ENCODE data around the gene SCARF2.
A peak's percentile ranks its signal among the peaks of the same experiment; 100 is the strongest.

SCARF2 gene

GRCh38 chr22:20393705-20394476 lies 43.7 kb downstream of the SCARF2 start, which contains the start of gene ZNF74:
Gene ZNF74, plus strand, starts transcription at chr22:20394151. Its CDS starts 478 bp downstream, at chr22:20394629.
- ChIA-PET POLR2A (interaction anchor here (0.9 to 2.2 kb wide), 9 partner anchors 9 to 74 kb away, joined by 3 to 13 read pairs (median 3); partner anchors contain the start of gene DGCR6L), CTCF (interaction anchor here (0.6 to 1.2 kb wide), 4 partner anchors 24 to 179 kb away, joined by 3 to 5 read pairs (median 3); no protein-coding TSS in a partner anchor)
- Histone ChIP-seq H3K4me3 (ENCODE audit: low read depth, low read length) (peak within 1 kb of the TSS; percentile 72), H3K36me3 (ENCODE audit: control insufficient read depth in 2 of 2, insufficient read depth in 1 of 2, low read length in 2 of 2) (peaks cover 0 to 8% of the 10 kb centered on the region in 2 experiments; a peak in 1 of 3 replicates), H3K9me3 (ENCODE audit: control insufficient read depth, insufficient read depth, low read depth, low read length) (no peaks in the 10 kb centered on the region), H3K27ac (ENCODE audit: extremely low read depth, low read depth, low read length) (peak within 1 kb of the TSS; percentile 53; the same call in 1 of the 2 replicates), H3K4me1 (ENCODE audit: control insufficient read depth, insufficient read depth, low read length) (0 out of 2 replicates have a peak, but pooled peaks cover 2% of the 10 kb centered on the region)
- TF ChIP-seq SALL2 (tag by site-specific recombination; IDR thresholded peaks at IDR 0.05; ENCODE audit: borderline replicate concordance) (no peak), ZNF596 (tag by site-specific recombination; IDR thresholded peaks at IDR 0.05) (peak; percentile 84), ZNF791 (tag by site-specific recombination; IDR thresholded peaks at IDR 0.05) (no peak), ZNF792 (tag by site-specific recombination; IDR thresholded peaks at IDR 0.05) (peak; percentile 64; the same call in 1 of the 2 replicates), BCL6B (tag by site-specific recombination; IDR thresholded peaks at IDR 0.05) (peak; percentile 100), KLF10 (tag by site-specific recombination; IDR thresholded peaks at IDR 0.05) (0 out of 2 replicates have a peak, but pooled peaks have one; percentile 17), INSM2 (tag by site-specific recombination; IDR thresholded peaks at IDR 0.05) (0 out of 2 replicates have a peak, but pooled peaks have one; percentile 17), ZEB2 (tag by site-specific recombination; IDR thresholded peaks at IDR 0.05) (0 out of 2 replicates have a peak, but pooled peaks have one; percentile 54), MEIS1 (CRISPR knock-in tag; IDR thresholded peaks at IDR 0.05; ENCODE audit: borderline replicate concordance) (no peak), ZNF335 (tag by site-specific recombination; conservative IDR thresholded peaks at IDR 0.05) (peak; percentile 82), ZFHX2 (tag by site-specific recombination; conservative IDR thresholded peaks at IDR 0.05) (peak; percentile 68), ZBTB48 (tag by site-specific recombination; IDR thresholded peaks at IDR 0.05) (peak; percentile 73; the same call in 1 of the 2 replicates), ZNF654 (tag by site-specific recombination; IDR thresholded peaks at IDR 0.05; ENCODE audit: low read depth) (no peak), KLF1 (tag by site-specific recombination; IDR thresholded peaks at IDR 0.05) (peak; percentile 10; the same call in 1 of the 2 replicates), ZNF600 (tag by site-specific recombination; IDR thresholded peaks at IDR 0.05) (peak; percentile 51; the same call in 1 of the 2 replicates), ZNF560 (tag by site-specific recombination; IDR thresholded peaks at IDR 0.05; ENCODE audit: borderline replicate concordance) (no peak), ZNF48 (tag by site-specific recombination; IDR thresholded peaks at IDR 0.05) (no peak), ZNF2 (tag by site-specific recombination; IDR thresholded peaks at IDR 0.05) (0 out of 2 replicates have a peak, but pooled peaks have one; percentile 70), ZBTB11 (tag by site-specific recombination; conservative IDR thresholded peaks at IDR 0.05; ENCODE audit: low read depth) (no peak; the same call in none of the 2 replicates), SCRT1 (tag by site-specific recombination; IDR thresholded peaks at IDR 0.05; ENCODE audit: borderline replicate concordance) (no peak), ZNF280D (tag by site-specific recombination; IDR thresholded peaks at IDR 0.05) (no peak), ZBTB17 (tag by site-specific recombination; IDR thresholded peaks at IDR 0.05) (peak; percentile 74), YY1 (tag by site-specific recombination; IDR thresholded peaks at IDR 0.05) (peak; percentile 66)

All from HEK293 (cell line).